ENCODE data around the gene GLG1.
"Not testable (repeated sequence)": the region's sequence is repeated elsewhere in the genome, so short reads cannot be mapped to it uniquely, and the experiment has no call there.

Gene GLG1

DNA sequence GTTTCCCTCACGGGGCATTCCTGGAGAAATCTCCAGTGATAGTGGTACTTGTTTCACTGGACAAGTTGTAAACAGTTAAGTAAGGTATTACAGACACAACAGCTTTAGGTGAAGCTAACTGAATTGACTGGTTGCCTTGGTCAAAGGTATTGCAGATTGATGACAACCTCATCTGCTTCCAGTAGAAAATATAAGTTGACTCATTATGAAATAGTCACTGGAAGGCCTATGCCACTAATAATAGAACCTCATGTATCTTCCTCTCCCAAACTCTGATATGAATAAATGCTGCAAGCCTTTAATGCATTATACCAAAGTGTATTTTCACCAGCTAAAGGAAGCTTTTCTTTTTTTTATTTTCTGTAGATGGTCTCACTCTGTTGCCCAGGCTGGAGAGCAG lies 44.8 kb downstream of the GLG1 start:
- no peak overlapping the region for H3K27ac ChIP-seq
- POLR2A ChIA-PET (ENCODE audit: low non-redundant PET), result no interaction called here
- CTCF ChIA-PET, result interaction anchor here (0.5 kb wide), 1 partner anchor 1601 kb away, joined by 3 read pairs; no protein-coding TSS in a partner anchor
- TF ChIP-seq CTCF (conservative IDR thresholded peaks at IDR 0.05; ENCODE audit: low read depth), result no peak
- DNase-seq (ENCODE audit: low spot score), result no peak

GRCh38 chr16:74561626-74562025 lies 45.3 kb downstream of the GLG1 start:
- TF ChIP-seq CTCF (conservative IDR thresholded peaks at IDR 0.05; ENCODE audit: low read depth), result no peak
- H3K27ac ChIP-seq, result no peak overlapping the region
- CTCF ChIA-PET, result interaction anchor here (0.5 kb wide), 1 partner anchor 1601 kb away, joined by 3 read pairs; no protein-coding TSS in a partner anchor
- POLR2A ChIA-PET (ENCODE audit: low non-redundant PET), result no interaction called here
- DNase-seq (ENCODE audit: low spot score), result no peak

DNA sequence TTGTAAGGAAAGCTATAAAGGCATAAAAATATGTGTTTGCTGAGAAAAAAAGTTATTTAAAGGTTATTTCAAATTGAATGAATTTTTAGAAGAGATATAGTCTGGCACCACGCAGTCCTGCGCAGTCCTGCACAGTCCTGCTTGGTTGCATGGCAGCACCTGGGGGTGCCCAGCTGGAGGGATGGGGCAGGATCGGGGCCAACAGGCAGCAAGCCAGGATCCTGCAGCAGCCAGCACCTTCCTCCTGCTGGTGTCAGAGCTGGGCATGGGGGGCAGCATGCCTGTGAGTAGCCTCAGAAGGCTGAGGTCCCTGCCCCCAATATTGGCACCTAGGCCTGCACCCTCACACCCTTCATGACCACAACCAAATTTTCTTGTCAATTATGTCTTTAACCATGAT lies 46.0 kb downstream of the GLG1 start:
- TF ChIP-seq CTCF (conservative IDR thresholded peaks at IDR 0.05; ENCODE audit: low read depth), result no peak
- no peak overlapping the region for H3K27ac ChIP-seq
- POLR2A ChIA-PET (ENCODE audit: low non-redundant PET), result no interaction called here
- DNase-seq (ENCODE audit: low spot score), result no peak
- CTCF ChIA-PET, result no interaction called here

DNA sequence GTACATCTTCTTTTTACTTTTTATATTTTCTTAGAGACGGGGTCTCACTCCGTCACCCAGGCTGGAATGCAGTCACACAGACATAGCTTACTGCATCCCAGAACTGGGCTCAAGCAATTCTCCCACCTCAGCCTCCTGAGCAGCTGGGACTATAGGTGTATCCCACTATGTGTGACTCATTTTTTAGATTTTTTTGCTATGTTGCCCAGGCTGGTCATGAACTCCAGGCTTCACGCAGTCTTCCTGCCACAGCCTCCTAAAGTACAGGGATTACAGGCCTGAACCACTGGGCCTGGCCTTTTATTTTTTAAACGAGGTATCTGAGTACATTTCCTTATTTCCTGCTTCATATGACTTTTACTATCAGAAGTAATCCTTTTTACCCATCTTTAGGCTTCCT lies 48.0 kb downstream of the GLG1 start:
- peak overlapping the region; percentile 53 for H3K27ac ChIP-seq
- no peak for TF ChIP-seq CTCF (conservative IDR thresholded peaks at IDR 0.05; ENCODE audit: low read depth)
- POLR2A ChIA-PET (ENCODE audit: low non-redundant PET), result no interaction called here
- CTCF ChIA-PET, result interaction anchor here (0.6 kb wide), 1 partner anchor 10 kb away, joined by 4 read pairs; no protein-coding TSS in a partner anchor
- DNase-seq (ENCODE audit: low spot score), result no peak

- no peak overlapping the region for H3K27ac ChIP-seq
- no peak for DNase-seq (ENCODE audit: low spot score)
- ChIA-PET CTCF (no interaction called here), POLR2A (ENCODE audit: low non-redundant PET) (no interaction called here)
- no peak for TF ChIP-seq CTCF (conservative IDR thresholded peaks at IDR 0.05; ENCODE audit: low read depth)
Observed at GRCh38 chr16:74557275-74557674, 49.6 kb downstream of the GLG1 start.

- ChIA-PET CTCF (no interaction called here), POLR2A (ENCODE audit: low non-redundant PET) (interaction anchor here (0.6 kb wide), 1 partner anchor 62 kb away, joined by 3 read pairs; no protein-coding TSS in a partner anchor)
- DNase-seq (ENCODE audit: low spot score), result no peak
- no peak for TF ChIP-seq CTCF (conservative IDR thresholded peaks at IDR 0.05; ENCODE audit: low read depth)
- no peak overlapping the region for H3K27ac ChIP-seq
Observed at GRCh38 chr16:74556375-74556922, 50.5 kb downstream of the GLG1 start.

DNA sequence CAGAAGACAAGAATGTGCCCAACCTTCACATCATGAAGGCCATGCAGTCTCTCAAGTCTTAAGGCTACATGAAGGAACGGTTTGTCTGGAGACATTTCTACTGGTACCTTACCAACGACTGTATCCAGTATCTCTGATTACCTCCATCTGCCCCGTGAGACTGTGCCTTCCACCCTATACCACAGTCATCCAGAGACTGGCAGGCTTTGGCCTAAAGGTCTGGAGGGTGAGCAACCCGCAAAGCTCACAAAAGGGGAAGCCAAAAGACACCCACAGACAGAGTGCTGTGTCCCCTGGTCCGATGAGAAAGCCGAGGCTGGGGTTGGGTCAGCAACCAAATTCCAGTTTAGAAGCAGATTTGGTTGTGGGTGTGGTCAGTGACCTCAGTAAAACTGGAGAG lies 54.6 kb downstream of the GLG1 start:
- POLR2A ChIA-PET (ENCODE audit: low non-redundant PET); CTCF ChIA-PET; H3K27ac ChIP-seq: not testable (repeated sequence)

DNA sequence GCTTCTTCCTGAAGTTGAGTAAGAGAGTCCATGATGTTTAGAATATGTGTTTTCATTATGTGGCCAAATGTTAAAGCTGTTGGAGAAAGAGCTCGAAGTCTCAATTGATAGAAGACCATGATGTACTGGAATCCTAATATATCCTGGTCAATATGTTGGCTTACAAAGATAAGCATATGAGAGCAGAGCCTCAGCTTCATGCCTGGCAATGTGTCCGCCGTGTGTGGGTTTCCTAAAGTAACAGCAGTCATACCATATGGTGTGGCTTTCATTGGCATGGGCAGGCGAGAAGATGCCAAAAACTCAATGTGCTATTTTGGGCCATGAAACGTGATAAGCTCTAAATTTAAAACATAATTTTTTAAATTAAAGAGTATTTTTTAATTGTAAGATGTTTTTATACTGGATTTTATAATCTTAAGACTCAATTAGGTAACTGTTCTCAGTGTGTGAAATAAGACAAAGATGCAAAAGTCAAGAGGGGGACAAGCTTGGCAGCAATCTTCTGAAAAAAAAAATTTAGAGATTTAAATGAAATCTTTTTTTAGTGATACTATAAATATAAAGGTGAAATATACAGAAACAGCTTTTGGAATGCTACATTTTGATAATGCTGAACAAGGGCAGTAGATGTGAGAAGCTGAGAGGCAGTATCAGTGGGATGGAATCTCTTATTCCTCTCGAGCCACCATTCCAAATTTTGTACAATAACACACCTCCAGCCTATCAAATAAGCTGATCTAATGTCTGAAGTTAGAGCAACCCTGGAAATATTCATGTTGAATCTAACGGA lies 56.5 kb downstream of the GLG1 start:
- POLR2A ChIA-PET (ENCODE audit: low non-redundant PET); CTCF ChIA-PET; H3K27ac ChIP-seq; DNase-seq (ENCODE audit: low spot score): not testable (repeated sequence)

More for the DNA sequence above, 54.6 kb downstream of the GLG1 start:
- not testable (repeated sequence) for DNase-seq (ENCODE audit: low spot score)

DNA sequence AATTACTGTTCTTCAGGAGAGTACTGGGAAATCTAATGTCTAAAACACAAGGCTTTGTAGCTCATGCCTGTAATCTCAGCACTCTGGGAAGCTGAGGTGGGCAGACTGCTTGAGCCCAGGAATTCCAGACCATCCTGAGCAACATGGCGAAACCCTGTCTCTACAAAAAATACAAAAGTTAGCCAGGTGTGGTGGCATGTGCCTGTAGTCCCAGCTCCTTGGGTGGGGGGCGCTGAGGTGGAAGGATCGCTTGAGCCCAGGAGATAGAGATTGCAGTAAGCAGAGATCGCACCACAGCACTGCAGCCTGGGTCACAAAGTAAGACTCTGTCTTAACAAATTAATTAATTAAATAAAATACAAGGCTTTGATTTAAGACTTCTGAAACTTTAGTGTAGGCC lies 60.8 kb downstream of the GLG1 start:
- DNase-seq (ENCODE audit: low spot score); CTCF ChIA-PET; H3K27ac ChIP-seq; POLR2A ChIA-PET (ENCODE audit: low non-redundant PET): not testable (repeated sequence)

DNA sequence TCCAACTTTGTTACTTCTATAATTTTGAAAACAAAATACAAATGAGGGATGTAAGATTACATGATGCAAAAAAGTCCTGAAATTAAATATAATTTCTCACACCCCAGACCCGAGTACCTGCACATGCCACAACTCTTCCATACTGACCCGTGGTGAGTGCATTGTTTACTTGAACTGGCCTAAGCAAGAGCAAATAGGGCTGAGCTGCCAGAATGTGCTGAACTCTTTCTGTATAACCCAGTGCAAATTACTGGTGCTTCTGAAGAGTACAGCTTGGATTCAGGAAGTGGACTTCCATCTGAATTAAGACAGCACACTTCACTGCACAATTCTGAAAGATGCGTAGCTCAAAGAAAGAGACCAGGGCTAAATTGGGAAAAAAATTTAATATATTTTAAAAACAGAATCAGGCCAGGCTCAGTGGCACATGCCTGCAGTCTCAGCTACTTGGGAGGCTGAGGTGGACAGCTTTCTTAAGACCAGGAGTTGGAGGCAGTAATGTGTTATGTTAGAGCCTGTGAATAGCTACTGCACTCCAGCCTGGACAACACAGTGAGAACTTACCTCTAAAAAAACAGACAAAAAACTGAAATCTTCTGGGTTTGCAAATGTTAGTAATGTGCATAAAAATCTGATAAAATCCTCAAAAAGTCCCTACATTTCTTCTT lies 63.9 kb downstream of the GLG1 start:
- H3K27ac ChIP-seq; CTCF ChIA-PET; DNase-seq (ENCODE audit: low spot score); POLR2A ChIA-PET (ENCODE audit: low non-redundant PET): not testable (repeated sequence)
